ENCODE data around the gene HS6ST3.

GRCh38 chr13:96342852-96343465 lies 253.1 kb downstream of the HS6ST3 start:
- TF ChIP-seq CTCF (conservative IDR thresholded peaks at IDR 0.05; ENCODE audit: low read depth, low read length) (no peak), EZH2 (IDR thresholded peaks at IDR 0.05; ENCODE audit: low read length, unreplicated experiment) (no peak)

All from PC-3 (cell line).